Heart left ventricle (tissue), 16 donors: ENCODE measurements around the gene PRR14L. TPM values are rescaled to one million over a fixed set of nuclear protein-coding genes. Genes with fewer than 3 reads are reported as not detected.
"Not testable (repeated sequence)": the region's sequence is repeated elsewhere in the genome, so short reads cannot be mapped to it uniquely, and the experiment has no call there.

ENCODE experiments used
- ATAC-seq, 4 donors: fragments of 200-7000 bp; cut with Tn5 transposase; one replicate each; pipeline ENCODE4 v1.9.1; 2020 to 2022; ENCODE audit warnings: moderate library complexity in 4 of 4, mild to moderate bottlenecking in 3 of 4, moderate number of reproducible peaks in 1 of 4
- DNase-seq, 5 donors: peaks; one replicate each; pipeline ENCODE4 v3.0.0-alpha.2; 2020
- H3K27ac ChIP-seq, 12 donors: fragments of 200-600 bp; sonication (generic) in 4 of 12; one replicate each; pipeline versions ENCODE4 v1.5.0 to v1.8.0; 2016 to 2022; ENCODE audit warnings: mild to moderate bottlenecking in 2 of 12
- H3K27me3 ChIP-seq, 9 donors: fragments of 200-600 bp; sonication (generic) in 2 of 9; one replicate each; pipeline versions ENCODE4 v1.5.1 to v1.8.0; 2016 to 2022; ENCODE audit warnings: mild to moderate bottlenecking in 3 of 9
- H3K36me3 ChIP-seq, 9 donors: fragments of 200-600 bp; sonication (generic) in 2 of 9; one replicate each; pipeline versions ENCODE4 v1.5.0 to v1.8.0; 2018 to 2022; ENCODE audit warnings: mild to moderate bottlenecking in 2 of 9
- H3K4me1 ChIP-seq, 12 donors: fragments of 200-600 bp; sonication (generic) in 4 of 12; one replicate each; pipeline versions ENCODE4 v1.5.0 to v1.8.0; 2016 to 2022; ENCODE audit warnings: mild to moderate bottlenecking in 3 of 12
- H3K4me3 ChIP-seq, 12 donors: fragments of 200-600 bp; sonication (generic) in 4 of 12; one replicate each; pipeline versions ENCODE4 v1.5.0 to v1.8.0; 2017 to 2022; ENCODE audit warnings: mild to moderate bottlenecking in 9 of 12, moderate library complexity in 4 of 12
- H3K9me3 ChIP-seq, 12 donors: fragments of 200-600 bp; sonication (generic) in 4 of 12; one replicate each; pipeline versions ENCODE4 v1.5.0 to v1.8.0; 2016 to 2022; ENCODE audit warnings: mild to moderate bottlenecking in 1 of 12
- CTCF ChIP-seq, 12 donors: fragments of 200-600 bp; sonication (generic) in 4 of 12; IDR thresholded peaks; one replicate each; pipeline versions ENCODE4 v1.5.0 to v1.8.0; 2018 to 2022; ENCODE audit warnings: antibody characterized with exemption in 12 of 12, mild to moderate bottlenecking in 5 of 12
- POLR2A ChIP-seq, 2 donors: fragments of 450-650 bp; IDR thresholded peaks; one replicate each; pipeline ENCODE4 v1.6.1; 2017; ENCODE audit warnings: antibody characterized with exemption in 2 of 2, mild to moderate bottlenecking in 2 of 2, moderate library complexity in 2 of 2
- WGBS, 4 donors: extraction: QIAGEN DNeasy Blood & Tissue Kit in 2 of 4; methylation state at CpG; one replicate each; pipeline versions ENCODE4 v1.1.5 to v1.1.7; 2013 to 2018; 5-methylcytosine and 5-hydroxymethylcytosine counted together
- intact Hi-C, 10 donors: fragments of 100-400 bp; cut with DNase I; formaldehyde crosslinking; loops; one replicate each; pipeline versions ENCODE4 v1.11.1 to v1.14.2; 2022
- polyA plus RNA-seq, 2 donors: library from polyadenylated mRNA; stranded (reverse); fragments of 200-250 nt; gene quantifications; one replicate each; pipeline ENCODE4 v1.2.3, GENCODE V29; 2013
- total RNA-seq, 9 donors: library from RNA; depleted of rRNA in 2 of 9; stranded (reverse); fragments of >200 nt in 2 of 9; fragmentation: NEBNext Ultra II Directional in 3 of 9; extraction: Animal tissue kit (Norgen Biotek cat#: 25700) in 3 of 9; gene quantifications; one replicate each; pipeline versions ENCODE4 v1.1.0 to v1.2.4, GENCODE V29; 2016 to 2023
- donor health status: ischemic (EF 13 %, LVEDD 7.1; RV severe dilation, severe dysfunction).
- donor health status: healthy with polysubstance abuse.
- donor health status: DM: no; HTN: yes; CAD: no.
- donor health status: DM: no; HTN: no; CAD: no.
- donor health status: ischemic (EF 25% LVEDD 6.9; RV normal size, moderate dysfunction).
- donor health status: ischemic (EF 25% LVEDD 5.7; RV mildly dilated, moderate dysfunction).
- donor health status: healthy.
- donor health status: DM: yes; HTN: yes; CAD: no.
- donor health status: ischemic (EF 35%, LVEDD 5.7; RV mildly dilated, moderate dysfunction).
- donor health status: nonischemic (EF 11% LVEDD 7.7; RV severe dilation, severe dysfunction).
- donor health status: DM: yes; HTN: yes; CAD: no.
- donor health status: PGD.
- donor health status: ischemic (EF 29% LVEDD 5.4; RV normal size, mild dysfunction).
- donor health status: nonischemic (EF 23%, LVEDD 6.1; RV moderate dilation, normal function).

The PRR14L gene
- total and polyA plus RNA-seq, 11 donors = 4.3 to 29.1 (median 14.5) TPM

- intact Hi-C loops = no loop called here
- peak overlapping the region in 2 of 12 donors; percentile 6 to 64 for H3K27ac ChIP-seq
- no peaks in the 10 kb centered on the region for H3K9me3 ChIP-seq
- H3K4me3 ChIP-seq = no peak overlapping the region
- 86 to 91% (median 88%) methylated on average over 17 of the region's 17 CpGs for WGBS, 4 donors
- H3K36me3 ChIP-seq = peaks cover 0 to 41% (median 34%) of the 10 kb centered on the region in 9 donors
- peaks cover 0 to 21% (median 2%) of the 10 kb centered on the region in 12 donors for H3K4me1 ChIP-seq
- no peaks in the 10 kb centered on the region for H3K27me3 ChIP-seq
- DNase-seq = no peak
- TF ChIP-seq POLR2A (IDR thresholded peaks at IDR 0.05) (no peak), CTCF (IDR thresholded peaks at IDR 0.05) (no peak)
- no peak for ATAC-seq
Measured at GRCh38 chr22:31681349-31682345, 68.3 kb downstream of the PRR14L start.

- Histone ChIP-seq H3K27me3 (no peaks in the 10 kb centered on the region), H3K9me3 (no peaks in the 10 kb centered on the region), H3K27ac (peak overlapping the region in 3 of 12 donors; percentile 6 to 64 (median 38)), H3K4me1 (peaks cover 0 to 25% (median 5%) of the 10 kb centered on the region in 12 donors), H3K36me3 (peaks cover 0 to 35% (median 28%) of the 10 kb centered on the region in 9 donors), H3K4me3 (no peak overlapping the region)
- intact Hi-C loops = no loop called here
- peak in 1 of 5 donors; percentile 25 for DNase-seq
- TF ChIP-seq POLR2A (IDR thresholded peaks at IDR 0.05) (no peak), CTCF (IDR thresholded peaks at IDR 0.05) (no peak)
- 47 to 50% (median 48%) methylated on average over 9 of the region's 9 CpGs for WGBS, 4 donors
- peak in 1 of 4 donors; percentile 4 for ATAC-seq
Measured at GRCh38 chr22:31680861-31681341, 69.0 kb downstream of the PRR14L start.

- TF ChIP-seq CTCF (IDR thresholded peaks at IDR 0.05) (no peak), POLR2A (IDR thresholded peaks at IDR 0.05) (no peak)
- ATAC-seq (no peak), DNase-seq (no peak)
- intact Hi-C loops = loop anchor here in 3 of 10 donors (5.0 to 10.0 kb wide), 2 partner anchors 74 to 266 kb away; partner anchors contain the start of genes DEPDC5 (in 2 of the 3), PRR14L (in 2 of the 3) and YWHAH (in 1 of the 3)
- no peaks in the 10 kb centered on the region for H3K9me3 ChIP-seq
- H3K27ac ChIP-seq = no peak overlapping the region
- H3K4me3 ChIP-seq = no peak overlapping the region
- peaks cover 0 to 25% (median 5%) of the 10 kb centered on the region in 12 donors for H3K4me1 ChIP-seq
- WGBS, 4 donors = 89 to 92% (median 90%) methylated on average over 7 of the region's 7 CpGs
- no peaks in the 10 kb centered on the region for H3K27me3 ChIP-seq
- H3K36me3 ChIP-seq = peaks cover 0 to 14% (median 6%) of the 10 kb centered on the region in 9 donors
Measured at GRCh38 chr22:31678748-31679147, 71.2 kb downstream of the PRR14L start.

GRCh38 chr22:31676700-31677099, 73.2 kb downstream of the PRR14L start:
- Histone ChIP-seq H3K36me3 (no peaks in the 10 kb centered on the region), H3K27me3 (no peaks in the 10 kb centered on the region), H3K27ac (peak overlapping the region in 10 of 12 donors; percentile 7 to 66 (median 56)), H3K4me1 (peaks cover 0 to 25% (median 5%) of the 10 kb centered on the region in 12 donors), H3K9me3 (no peaks in the 10 kb centered on the region), H3K4me3 (peak overlapping the region; percentile 6 to 78 (median 56))
- 2 to 14% (median 4%) methylated on average over 21 to 25 of the region's 25 CpGs for WGBS, 4 donors
- intact Hi-C loops = loop anchor here in 3 of 10 donors (5.0 to 10.0 kb wide), 2 partner anchors 76 to 268 kb away; partner anchors contain the start of genes DEPDC5 (in 2 of the 3), PRR14L (in 2 of the 3) and YWHAH (in 1 of the 3)
- ATAC-seq (peak; percentile 98 to 100 (median 100)), DNase-seq (peak; percentile 92 to 97 (median 94))
- TF ChIP-seq POLR2A (IDR thresholded peaks at IDR 0.05) (peak in 1 of 2 donors; percentile 37), CTCF (IDR thresholded peaks at IDR 0.05) (no peak)

- not testable (repeated sequence) for DNase-seq, H3K27me3 ChIP-seq, H3K4me1 ChIP-seq, H3K27ac ChIP-seq, H3K9me3 ChIP-seq, H3K4me3 ChIP-seq, H3K36me3 ChIP-seq, ATAC-seq
- WGBS, 4 donors = 76 to 88% (median 82%) methylated on average over 5 of the region's 5 CpGs
- intact Hi-C loops = loop anchor here in 1 of 10 donors (10.0 kb wide), 1 partner anchor 271 kb away; the partner anchor contains the start of gene YWHAH
Measured at GRCh38 chr22:31674219-31674618, 75.7 kb downstream of the PRR14L start.

- not testable (repeated sequence) for H3K27ac ChIP-seq, DNase-seq, H3K9me3 ChIP-seq, H3K4me1 ChIP-seq, ATAC-seq, H3K4me3 ChIP-seq, H3K36me3 ChIP-seq, H3K27me3 ChIP-seq
- WGBS, 4 donors = 84 to 95% (median 91%) methylated on average over 4 of the region's 4 CpGs
- intact Hi-C loops = loop anchor here in 6 of 10 donors (10.0 kb wide), 5 partner anchors 76 to 306 kb away; partner anchors contain the start of genes YWHAH (in 4 of the 6), DEPDC5 (in 2 of the 6) and PRR14L (in 2 of the 6)
Measured at GRCh38 chr22:31668849-31669248, 81.1 kb downstream of the PRR14L start.
